CD4-positive, alpha-beta T cell treated with Interleukin-15 for 4 hours (primary cell): Measurements from ENCODE around the gene ZFP91.

Experiments
- DNase-seq: peaks from one replicate; pipeline ENCODE4 v3.0.0-alpha.2; 2020; ENCODE audit warnings: low spot score

Gene ZFP91

DNA sequence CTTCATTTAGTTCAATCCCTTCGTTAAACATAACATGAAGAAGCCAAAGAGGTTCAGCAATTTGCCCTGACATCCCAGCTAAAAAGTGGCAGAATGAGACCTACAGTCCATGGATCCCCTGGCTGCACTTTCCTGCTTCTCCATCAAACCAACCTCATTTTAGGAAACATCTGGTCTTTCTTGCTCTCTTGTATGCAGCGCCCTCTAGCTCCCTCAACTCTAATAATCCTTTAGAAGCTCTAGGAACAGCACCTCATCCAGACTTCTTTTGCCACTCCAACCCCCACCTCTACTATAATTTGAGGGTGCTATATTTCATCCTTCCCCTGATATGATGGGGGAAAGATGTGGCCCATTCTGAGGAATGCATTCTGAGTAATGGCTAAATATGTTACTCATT is 51.0 kb downstream of the ZFP91 start:
- peak; percentile 19 for DNase-seq

GRCh38 chr11:58631378-58631777 is 52.5 kb downstream of the ZFP91 start:
- DNase-seq: no peak

- no peak for DNase-seq
Observed at GRCh38 chr11:58632510-58632909, 53.6 kb downstream of the ZFP91 start.

DNA sequence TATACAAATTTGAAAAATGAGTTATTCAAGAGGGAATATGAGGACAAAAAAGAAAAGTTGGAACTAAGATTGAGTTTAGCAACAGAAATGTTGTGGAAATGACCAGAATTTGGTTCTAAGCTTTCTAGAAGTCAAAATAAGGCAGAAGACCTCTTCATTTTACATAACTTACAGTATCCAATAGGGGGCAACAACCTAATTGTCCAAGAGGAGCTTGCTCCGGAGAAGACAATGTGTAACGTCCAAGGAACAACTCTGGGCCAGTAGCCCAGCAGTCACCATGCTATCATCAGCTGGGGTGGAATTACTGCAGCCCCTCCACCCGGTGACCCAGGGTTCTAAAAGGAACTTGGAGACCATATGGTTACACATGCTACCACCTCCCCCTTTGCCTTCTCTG is 57.7 kb downstream of the ZFP91 start:
- DNase-seq: no peak

DNA sequence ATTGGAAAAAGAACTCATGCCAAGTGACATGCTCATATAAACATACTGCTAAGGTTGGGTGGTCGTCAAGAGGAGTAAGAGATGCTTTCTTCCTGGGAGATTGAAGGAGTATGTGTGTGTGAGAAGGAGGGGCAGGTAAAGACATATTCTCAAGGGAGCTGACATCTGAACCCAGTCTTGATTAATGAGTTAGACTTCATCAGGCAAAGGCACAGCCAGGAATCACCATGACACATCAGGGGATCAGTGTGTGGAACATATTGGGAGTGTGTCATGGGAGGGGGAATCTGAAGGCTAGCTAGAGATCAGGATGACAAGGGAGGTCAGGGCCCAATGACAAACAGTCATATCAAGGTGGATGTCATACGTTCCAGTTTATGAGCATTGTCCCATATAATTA is 58.5 kb downstream of the ZFP91 start:
- DNase-seq: no peak

GRCh38 chr11:58639103-58639502 is 60.2 kb downstream of the ZFP91 start:
- DNase-seq: no peak

DNA sequence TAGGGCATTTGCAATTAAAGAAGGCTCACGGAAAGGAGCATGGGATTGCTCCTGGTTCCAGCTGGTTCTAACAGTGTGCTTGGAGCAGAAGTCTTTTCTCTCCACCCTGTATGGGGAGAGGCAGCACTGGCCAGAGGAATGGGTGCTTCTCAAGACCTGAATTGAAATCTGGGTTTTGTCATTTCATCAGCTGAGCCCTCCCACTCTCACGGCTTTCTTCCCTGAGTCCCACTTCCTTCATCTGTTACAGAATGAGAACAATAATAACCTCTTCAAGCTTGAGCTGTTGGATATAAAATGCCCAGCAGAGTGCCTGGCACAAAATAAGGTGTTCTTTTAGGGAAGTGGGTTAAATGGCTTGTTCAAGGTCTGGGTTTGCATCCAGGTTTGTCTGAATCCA is 60.8 kb downstream of the ZFP91 start:
- no peak for DNase-seq

DNA sequence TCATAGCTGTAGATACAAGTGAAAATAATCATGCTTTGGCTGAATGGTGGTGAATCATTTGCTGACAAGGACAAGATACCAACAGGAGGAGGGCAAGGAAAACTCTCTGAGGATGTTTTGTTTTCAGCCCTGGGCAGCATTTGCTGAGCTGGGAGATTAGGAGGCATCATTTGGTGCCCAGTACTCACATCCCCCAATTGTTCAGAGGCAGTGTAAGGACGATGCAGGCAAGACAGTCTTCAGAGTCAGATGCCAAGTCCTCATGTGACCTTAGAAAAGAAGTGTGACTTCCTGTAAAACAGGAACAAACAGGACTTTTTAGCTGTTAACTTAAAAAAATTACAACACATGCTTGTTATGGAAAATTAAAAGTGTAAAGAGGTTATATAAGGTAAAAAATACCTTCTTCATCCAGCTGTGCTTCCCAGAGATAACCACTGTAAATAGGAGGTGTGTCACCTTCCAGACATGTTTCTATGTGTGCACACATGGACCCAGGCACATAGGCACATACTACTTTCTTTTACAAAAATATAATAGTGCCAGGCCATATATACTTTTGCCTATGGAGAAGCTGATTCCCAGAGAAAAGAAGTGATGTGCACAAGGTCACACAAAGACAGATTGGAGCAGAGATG is 61.6 kb downstream of the ZFP91 start:
- peak; percentile 6 for DNase-seq

DNA sequence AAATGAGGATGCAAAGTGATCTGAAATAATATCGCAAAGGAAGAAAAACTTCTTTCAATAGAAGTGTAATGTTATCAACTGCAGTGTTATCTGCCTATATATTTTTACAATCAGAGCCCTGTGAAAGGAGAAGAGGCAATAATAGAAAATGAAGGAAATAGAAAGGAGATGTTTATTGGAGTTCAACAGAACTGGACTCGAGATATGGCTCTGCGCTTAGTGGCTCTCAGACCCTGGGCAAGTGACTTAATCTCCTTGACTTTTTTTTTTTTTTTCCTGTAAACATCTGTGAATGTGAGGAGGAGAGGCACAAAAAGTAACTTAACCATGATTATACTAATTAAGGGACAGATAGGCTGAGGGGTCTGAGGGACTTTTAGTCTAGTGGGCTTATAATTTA is 62.5 kb downstream of the ZFP91 start:
- no peak for DNase-seq

GRCh38 chr11:58641803-58642581 is 63.1 kb downstream of the ZFP91 start:
- DNase-seq: no peak

DNA sequence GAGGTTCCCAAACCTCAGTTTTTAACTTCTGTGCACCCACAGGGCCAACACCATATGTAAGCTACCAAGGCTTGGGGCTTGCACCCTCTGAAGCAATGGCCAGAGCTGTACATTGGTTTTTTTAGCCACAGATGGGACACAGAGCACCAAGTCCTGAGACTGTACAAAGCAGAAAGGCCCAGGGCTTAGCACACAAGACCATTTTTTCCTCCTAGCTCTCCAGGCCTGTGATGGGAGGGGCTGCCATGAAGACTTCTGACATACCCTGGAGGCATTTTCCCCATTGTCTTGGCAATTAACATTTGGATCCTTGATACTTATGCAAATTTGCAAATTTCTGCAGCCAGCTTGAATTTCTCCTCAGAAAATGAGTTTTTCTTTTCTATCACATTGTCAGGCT is 67.0 kb downstream of the ZFP91 start:
- no peak for DNase-seq

DNA sequence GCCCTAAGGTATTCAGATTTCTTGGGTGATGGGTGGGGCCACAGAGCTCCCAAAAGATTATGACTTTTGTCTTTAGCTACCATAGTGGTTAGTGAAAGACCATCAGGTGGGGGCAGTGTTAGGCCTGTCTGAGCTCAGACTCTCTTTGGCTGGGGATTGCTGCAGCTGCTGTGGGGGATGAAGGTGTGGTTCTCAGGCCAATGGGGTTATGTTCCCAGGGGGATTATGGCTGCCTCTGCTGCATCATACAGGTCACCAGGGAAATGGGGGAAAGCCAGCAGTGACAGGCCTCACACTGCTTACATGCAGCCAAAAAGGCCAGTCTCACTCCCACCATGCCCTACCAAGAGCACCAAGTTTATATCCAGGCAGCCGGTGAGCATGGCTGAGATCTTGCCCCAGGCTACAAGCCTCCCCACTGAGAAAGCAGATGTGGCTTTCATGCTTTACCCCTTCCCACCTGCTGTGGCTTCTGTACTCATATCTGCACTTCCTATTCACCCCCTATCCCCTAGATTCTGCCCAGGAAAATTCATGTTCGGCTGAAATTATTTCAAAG is 68.4 kb downstream of the ZFP91 start:
- DNase-seq: no peak

DNA sequence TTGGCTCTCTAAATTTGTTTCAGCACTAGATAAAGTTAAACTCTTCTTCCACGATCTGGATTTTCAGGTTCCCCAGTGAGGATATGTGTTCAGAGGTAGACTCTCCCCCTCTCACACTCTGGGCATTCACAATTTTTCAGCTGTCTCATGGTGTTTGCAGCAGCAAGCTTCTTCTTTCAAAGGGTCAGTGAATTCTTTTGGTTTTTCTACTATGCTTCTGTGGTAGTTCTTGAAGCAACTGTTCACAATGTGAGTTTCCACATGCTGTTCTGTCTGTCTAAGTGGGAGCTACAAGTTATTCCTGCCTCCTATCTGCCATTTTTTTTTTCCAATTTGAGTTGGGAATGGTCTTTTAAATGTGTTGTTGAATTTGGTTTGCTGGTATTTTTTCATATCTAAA is 69.0 kb downstream of the ZFP91 start:
- DNase-seq: no peak

- no peak for DNase-seq
Observed at GRCh38 chr11:58649623-58650022, 70.8 kb downstream of the ZFP91 start.

- DNase-seq: no peak
Observed at GRCh38 chr11:58650496-58650895, 71.6 kb downstream of the ZFP91 start.

- DNase-seq: no peak
Observed at GRCh38 chr11:58652726-58653280, 73.9 kb downstream of the ZFP91 start.

- DNase-seq: peak; percentile 72
Observed at GRCh38 chr11:58654079-58654907, 75.4 kb downstream of the ZFP91 start.

- no peak for DNase-seq
Observed at GRCh38 chr11:58654908-58655296, 76.0 kb downstream of the ZFP91 start.

DNA sequence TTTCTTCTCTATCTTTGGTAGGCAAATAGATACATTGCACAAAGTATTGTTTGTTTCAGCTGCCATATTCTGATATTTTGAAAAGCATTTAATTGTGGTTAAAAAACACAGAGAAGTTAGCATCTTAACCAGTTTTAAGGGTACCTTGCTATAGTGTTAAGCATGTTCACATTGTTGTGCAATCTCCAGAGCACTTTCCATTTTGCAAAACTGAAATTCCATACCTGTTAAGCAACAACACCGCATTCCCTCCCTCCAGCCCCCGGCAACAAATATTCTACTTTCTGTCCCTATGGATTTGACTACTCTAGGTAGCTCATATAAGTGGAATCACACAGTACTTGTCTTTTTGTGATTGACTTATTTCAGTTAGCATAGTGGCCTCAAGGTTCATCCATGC is 77.5 kb downstream of the ZFP91 start:
- no peak for DNase-seq

DNA sequence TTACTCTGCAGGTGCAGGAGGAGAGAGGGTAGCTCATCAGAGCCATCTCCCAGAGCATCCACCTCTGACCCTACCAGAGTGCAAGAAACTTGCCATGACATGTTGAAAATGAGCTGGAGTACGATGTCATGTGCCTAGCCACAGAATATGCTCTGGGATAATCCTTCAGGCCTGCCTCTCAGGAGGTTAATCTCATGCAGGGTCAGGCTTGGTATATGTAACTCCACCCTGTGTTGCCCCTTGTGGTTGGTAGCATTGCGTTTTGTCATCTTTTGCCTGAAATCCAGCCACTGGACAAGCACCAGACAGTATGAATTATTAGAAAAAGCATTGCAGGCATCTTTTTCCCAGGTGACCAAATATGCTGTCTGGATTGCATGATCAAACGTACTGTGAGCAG is 79.8 kb downstream of the ZFP91 start:
- DNase-seq: no peak

- no peak for DNase-seq
Observed at GRCh38 chr11:58659404-58659803, 80.5 kb downstream of the ZFP91 start.

DNA sequence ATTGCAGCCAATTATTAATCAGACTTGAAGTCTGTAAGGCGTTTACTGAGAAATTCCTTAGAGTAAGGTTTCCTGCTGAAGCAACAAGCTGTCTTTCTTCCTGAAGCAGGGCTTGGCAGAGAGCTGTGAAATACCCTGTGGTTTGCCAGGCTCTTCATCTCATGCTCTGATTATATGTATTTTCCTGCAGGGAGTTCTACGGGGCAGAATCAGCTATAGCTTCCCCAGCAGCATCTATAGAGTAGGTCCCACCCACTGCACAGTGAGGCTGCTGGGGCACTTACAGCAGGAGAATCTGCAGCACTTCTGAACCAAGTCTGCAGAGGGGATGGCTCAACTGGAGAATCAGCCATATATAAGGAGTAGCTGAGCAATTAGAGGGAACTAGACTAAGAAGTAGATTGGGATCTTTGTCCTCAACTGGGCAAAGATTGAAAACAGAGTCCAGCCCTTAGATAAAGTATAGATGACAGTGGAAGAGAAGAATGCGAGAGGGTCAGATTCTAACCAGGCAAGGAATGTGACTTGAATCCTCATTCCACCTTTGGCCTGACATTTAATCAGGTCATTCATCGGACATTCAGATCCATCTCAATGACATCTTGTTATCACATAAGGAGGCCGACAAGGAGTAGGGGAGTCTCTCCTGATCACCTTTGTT is 81.2 kb downstream of the ZFP91 start:
- no peak for DNase-seq
